HG03521 (cell line): ENCODE measurements around the gene DDI2.
"Not testable (repeated sequence)": the region's sequence is repeated elsewhere in the genome, so short reads cannot be mapped to it uniquely, and the experiment has no call there.

Experiments
- ATAC-seq: cut with Tn5 transposase; IDR thresholded peaks from one replicate; pipeline ENCODE4 v1.9.1; 2021; ENCODE audit warnings: mild to moderate bottlenecking, moderate library complexity; ENCODE audit not compliant: unreplicated experiment

Gene DDI2

DNA sequence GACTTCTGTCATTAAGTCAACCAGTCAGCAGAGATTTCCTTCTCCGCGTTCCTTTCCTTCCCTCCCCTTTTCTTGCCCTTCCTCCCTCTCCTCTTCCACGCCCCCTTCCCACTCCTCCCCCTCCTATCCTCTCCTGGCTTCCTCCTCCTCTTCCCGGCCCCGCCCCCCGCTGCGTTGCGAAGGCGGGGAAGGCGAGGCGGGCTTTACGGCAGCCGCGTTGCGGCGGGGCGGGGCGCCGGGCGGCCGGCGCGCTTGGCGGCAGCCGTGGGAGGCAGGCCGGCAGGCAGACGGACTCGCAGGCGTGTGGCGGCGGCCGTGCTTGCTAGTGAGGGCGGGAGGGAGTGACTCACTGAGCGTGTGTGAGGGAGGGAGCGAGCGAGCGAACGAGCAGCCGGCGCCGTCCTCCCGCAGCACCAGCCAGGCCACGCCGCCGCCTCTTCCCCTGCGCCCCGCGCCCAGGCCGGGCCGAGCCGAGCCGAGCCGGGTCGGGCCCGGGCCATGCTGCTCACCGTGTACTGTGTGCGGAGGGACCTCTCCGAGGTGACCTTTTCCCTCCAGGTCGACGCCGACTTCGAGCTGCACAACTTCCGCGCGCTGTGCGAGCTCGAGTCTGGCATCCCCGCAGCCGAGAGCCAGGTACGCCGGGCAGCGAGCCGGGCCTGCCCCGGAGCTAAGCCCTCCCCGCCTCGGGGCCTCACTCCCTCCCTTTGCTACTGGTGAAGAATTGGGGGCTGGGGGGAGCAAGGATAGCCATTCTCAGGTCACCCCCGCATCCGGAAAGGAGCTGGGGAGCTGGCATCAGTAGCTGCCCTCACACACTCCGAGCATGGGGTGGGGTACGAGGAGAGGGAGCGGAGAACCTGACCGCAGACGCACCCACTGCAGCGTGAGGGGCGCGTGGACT lies at the start of gene DDI2:
DDI2 (plus strand) TSS at position 286 of the 904 bp plus-strand sequence; CDS start at position 499, 213 bp downstream.
- ATAC-seq: peak; percentile 84

GRCh38 chr1:15568387-15569073 lies 48.7 kb upstream of the DDI2 start:
- no peak for ATAC-seq

DNA sequence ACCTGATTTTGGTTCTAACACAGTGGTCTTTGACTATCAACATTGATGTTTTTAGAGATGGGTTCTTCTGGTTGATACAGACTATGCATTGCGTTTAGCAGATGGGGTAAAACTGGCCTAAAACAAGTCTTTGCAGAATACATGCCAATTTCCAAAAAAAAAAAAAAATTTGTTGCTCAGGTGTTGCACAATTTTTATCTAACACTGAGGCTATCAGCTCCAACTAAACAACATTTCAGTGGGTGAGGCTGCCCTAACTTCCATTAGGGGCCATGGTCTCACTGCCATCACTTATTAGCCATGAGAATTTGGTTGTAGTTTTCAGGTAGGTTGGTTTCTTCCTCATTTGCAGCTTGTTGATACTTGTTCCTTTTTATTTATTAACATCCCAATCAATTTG lies 46.4 kb upstream of the DDI2 start:
- ATAC-seq: no peak

GRCh38 chr1:15571266-15571665 lies 46.0 kb upstream of the DDI2 start:
- no peak for ATAC-seq

DNA sequence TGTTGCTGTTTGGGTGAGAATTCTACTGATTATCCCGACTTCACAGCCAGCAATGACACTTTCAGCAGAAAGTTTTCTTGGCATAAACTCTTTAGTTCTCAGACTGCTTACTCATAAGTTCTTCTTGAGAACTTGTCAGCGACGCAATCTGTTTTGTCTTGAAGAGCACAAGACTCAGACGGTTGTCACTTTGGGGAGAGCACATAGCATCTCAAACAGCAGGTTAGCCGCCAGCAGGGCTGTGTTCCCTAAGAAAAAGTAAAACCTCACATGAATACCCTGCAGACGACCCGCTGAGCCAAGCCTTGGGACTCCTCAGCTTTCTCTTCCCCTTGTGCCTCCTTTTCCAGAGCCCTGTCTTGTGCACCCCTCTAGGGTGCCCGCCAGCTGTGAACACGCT lies 43.8 kb upstream of the DDI2 start:
- ATAC-seq: no peak

DNA sequence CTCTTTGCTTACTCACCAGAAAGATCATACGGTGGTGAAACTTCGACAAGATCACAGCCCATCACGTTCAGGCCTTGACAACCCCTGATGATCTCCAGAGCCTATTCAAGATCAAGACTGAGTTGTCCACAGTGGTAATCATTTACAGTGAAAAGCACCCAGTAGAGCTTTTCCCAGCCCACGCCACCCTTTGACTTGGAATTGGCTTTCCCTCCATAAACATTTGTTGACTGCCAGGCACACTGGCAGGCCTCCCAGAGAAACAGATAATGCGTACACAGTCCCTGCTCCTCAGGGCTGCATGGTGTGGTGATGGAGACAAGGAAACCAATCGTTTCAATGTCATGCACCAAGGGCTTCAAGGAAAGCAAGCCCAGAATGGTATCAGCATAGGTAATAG lies 42.5 kb upstream of the DDI2 start:
- ATAC-seq: no peak

GRCh38 chr1:15575549-15576150 lies 41.6 kb upstream of the DDI2 start:
- no peak for ATAC-seq

GRCh38 chr1:15577691-15578090 lies 39.6 kb upstream of the DDI2 start:
- ATAC-seq: no peak

GRCh38 chr1:15578921-15579682 lies 38.2 kb upstream of the DDI2 start:
- no peak for ATAC-seq

DNA sequence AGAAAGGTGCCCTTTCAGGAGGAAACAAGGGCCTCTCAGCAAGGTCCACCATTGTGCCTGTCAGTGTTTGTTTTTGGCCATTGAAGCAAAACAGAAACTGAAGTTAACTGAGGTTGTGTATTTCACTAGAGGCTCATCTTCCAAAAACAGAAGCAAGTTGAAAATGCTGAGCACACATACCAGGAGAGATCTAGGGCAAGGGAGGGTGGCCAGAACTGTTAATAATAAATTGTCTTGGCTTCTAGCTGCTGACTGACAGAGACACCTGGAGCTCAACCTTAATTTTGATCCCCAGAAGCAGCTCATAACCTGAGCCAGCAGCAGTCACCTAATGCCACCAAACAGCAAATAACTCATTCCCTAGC lies 37.6 kb upstream of the DDI2 start:
- no peak for ATAC-seq

GRCh38 chr1:15583016-15583706 lies 34.1 kb upstream of the DDI2 start:
- ATAC-seq: no peak

DNA sequence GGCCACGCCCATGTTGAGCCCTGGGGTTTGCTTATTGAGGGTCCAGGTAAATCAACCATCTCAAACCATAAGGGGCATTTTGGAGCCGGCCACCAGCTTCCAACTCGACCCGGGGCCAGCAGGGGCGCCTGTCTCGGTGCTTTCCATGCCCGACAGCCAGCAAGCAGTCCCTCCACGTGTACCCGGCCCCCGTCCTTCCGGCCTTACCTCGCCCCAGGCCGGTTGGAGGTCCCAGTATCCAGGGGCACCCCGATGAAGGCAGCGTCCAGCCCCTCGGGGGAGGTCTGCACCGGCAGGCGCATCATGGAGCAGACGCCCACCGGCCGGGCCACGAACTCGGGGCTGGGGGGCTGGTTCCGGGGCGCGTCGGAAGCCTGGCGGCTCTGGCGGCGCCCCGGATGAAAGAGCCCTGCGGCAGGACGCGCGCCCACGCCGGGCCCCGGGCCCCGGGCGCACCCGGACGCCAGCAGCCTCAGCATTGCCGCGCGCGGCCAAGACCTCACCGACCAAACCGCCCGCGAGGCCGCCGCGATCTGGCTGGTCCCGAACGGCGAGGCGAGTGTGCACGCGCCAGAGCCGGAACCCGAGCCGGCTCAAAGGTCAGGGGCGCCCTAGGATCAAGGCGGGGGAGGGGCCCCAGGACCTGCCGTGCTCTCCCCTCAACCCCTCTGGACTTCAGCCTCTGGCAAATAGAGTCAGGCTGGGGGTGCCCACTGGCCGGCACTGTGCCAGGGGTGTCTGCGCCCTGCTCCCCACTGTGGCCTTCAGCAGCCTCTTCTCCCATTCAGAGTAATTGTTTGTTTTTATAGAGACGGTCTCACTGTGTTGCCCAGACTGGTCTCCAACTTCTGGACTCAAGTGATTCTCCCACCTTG lies 32.5 kb upstream of the DDI2 start, which contains the start of gene AGMAT:
AGMAT (minus strand) TSS at position 563 of the 875 bp plus-strand sequence; CDS start at position 479, 84 bp downstream.
- ATAC-seq: no peak

DNA sequence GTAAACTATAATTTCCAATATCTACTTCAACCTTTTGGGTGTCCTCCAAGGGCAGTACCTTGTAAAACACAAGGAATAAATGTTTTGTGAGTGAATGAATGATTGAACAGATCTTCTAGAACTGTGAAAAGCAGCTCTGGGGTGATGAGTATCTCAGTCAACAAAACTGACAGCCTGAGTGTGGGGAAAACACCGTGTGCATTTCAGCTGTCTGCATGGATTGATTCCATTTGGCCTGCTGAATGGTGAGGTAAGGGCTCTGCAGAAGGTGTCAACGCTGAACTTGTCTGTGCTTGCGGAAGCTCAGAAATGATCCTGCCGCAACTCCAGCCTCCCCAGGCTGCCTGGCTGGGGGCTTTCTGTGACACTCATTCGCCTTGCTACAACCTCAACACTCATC lies 25.0 kb upstream of the DDI2 start:
- no peak for ATAC-seq

GRCh38 chr1:15595809-15596617 lies 21.2 kb upstream of the DDI2 start:
- no peak for ATAC-seq

GRCh38 chr1:15598436-15598835 lies 18.8 kb upstream of the DDI2 start:
- ATAC-seq: no peak

DNA sequence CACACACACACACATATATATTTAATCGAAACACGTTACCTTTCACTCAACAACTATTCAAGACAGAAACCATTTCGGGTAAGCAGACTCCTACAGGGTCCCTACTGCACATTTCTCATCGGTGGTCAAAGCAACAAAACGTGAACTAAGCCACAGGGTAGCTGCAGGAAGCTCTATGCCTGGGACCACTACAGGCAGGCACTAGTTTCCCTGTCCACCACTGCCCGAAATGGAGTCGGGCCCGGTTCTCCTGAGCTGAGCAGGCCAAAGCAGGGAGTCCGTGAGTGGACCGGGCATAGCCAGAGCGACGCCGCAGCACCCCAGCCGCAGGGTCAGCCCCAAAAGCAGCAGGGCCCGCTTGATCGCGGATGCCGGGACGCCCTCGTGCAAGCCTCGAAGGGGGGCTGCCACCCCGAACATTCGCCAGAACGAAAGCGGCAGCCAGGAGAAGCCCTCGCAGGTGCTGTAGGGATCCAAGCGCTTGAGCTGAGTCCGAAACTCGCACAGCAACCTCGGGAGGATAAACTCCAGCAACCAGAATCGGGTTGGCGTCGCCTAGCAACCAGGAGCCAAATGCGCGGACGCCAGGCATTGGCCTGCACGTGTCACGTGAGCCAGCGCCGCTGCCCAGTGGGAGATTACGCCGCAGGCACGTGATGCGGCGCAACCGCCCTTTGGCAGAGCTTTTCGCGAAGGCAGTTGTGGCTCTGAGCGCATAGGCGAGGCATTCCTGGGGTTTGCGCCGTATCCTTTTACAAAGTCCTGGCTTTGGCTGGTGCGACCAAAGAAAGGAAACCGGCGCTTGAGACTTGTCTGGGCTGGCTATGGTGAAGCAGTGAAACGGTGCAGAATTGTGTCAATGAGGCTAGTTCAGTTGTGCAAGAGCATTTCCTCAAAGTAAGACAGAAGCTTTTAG lies 13.9 kb upstream of the DDI2 start:
- peak; percentile 87 for ATAC-seq

DNA sequence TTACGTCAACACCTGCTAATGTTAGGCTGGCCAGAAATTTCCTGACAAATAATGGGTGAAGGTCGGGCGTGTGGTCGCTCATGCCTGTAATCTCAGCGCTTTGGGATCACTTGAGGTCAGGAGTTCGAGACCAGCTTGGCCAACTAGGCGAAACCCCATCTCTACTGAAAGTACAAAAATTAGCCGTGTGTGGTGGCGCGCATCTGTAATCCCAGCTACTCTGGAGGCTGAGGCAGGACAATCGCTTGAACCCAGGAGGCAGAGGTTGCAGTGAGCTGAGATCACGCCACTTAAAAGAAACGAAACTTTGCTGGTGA lies 13.3 kb upstream of the DDI2 start:
- ATAC-seq: not testable (repeated sequence)

- ATAC-seq: not testable (repeated sequence)
These were observed 12.9 kb upstream of the DDI2 start for GRCh38 chr1:15604400-15604799.
